ENCODE data around the gene RP9.
"Not testable (repeated sequence)": the region's sequence is repeated elsewhere in the genome, so short reads cannot be mapped to it uniquely, and the experiment has no call there.

The RP9 gene

GRCh38 chr7:33100770-33101169 is 8.4 kb downstream of the RP9 start:
- DNase-seq (ENCODE audit: low spot score) = no peak

GRCh38 chr7:33099154-33099940 is 9.9 kb downstream of the RP9 start:
- no peak for DNase-seq (ENCODE audit: low spot score)

- DNase-seq (ENCODE audit: low spot score) = not testable (repeated sequence)
Measured at GRCh38 chr7:33094745-33095275, 14.4 kb downstream of the RP9 start.

GRCh38 chr7:33093266-33093665 is 15.9 kb downstream of the RP9 start:
- no peak for DNase-seq (ENCODE audit: low spot score)

GRCh38 chr7:33091641-33092191 is 17.5 kb downstream of the RP9 start:
- DNase-seq (ENCODE audit: low spot score) = no peak

GRCh38 chr7:33091111-33091531 is 18.1 kb downstream of the RP9 start:
- no peak for DNase-seq (ENCODE audit: low spot score)

GRCh38 chr7:33089142-33089541 is 20.1 kb downstream of the RP9 start:
- DNase-seq (ENCODE audit: low spot score) = no peak

- DNase-seq (ENCODE audit: low spot score) = no peak
Measured at GRCh38 chr7:33087858-33088257, 21.3 kb downstream of the RP9 start.

GRCh38 chr7:33087356-33087755 is 21.8 kb downstream of the RP9 start:
- DNase-seq (ENCODE audit: low spot score) = no peak

- DNase-seq (ENCODE audit: low spot score) = no peak
Measured at GRCh38 chr7:33079763-33080690, 29.2 kb downstream of the RP9 start.

GRCh38 chr7:33079096-33079495 is 30.1 kb downstream of the RP9 start:
- DNase-seq (ENCODE audit: low spot score) = no peak

GRCh38 chr7:33076737-33077136 is 32.5 kb downstream of the RP9 start:
- DNase-seq (ENCODE audit: low spot score) = no peak

GRCh38 chr7:33075818-33076518 is 33.2 kb downstream of the RP9 start:
- no peak for DNase-seq (ENCODE audit: low spot score)

- no peak for DNase-seq (ENCODE audit: low spot score)
Measured at GRCh38 chr7:33073243-33073642, 36.0 kb downstream of the RP9 start.

- no peak for DNase-seq (ENCODE audit: low spot score)
Measured at GRCh38 chr7:33072471-33072870, 36.7 kb downstream of the RP9 start.

GRCh38 chr7:33070831-33071230 is 38.4 kb downstream of the RP9 start:
- no peak for DNase-seq (ENCODE audit: low spot score)

GRCh38 chr7:33070277-33070676 is 38.9 kb downstream of the RP9 start:
- DNase-seq (ENCODE audit: low spot score) = no peak

GRCh38 chr7:33067921-33068320 is 41.3 kb downstream of the RP9 start:
- DNase-seq (ENCODE audit: low spot score) = no peak

GRCh38 chr7:33066771-33067170 is 42.4 kb downstream of the RP9 start:
- DNase-seq (ENCODE audit: low spot score) = no peak

GRCh38 chr7:33065981-33066380 is 43.2 kb downstream of the RP9 start:
- no peak for DNase-seq (ENCODE audit: low spot score)

- peak; percentile 92 for DNase-seq (ENCODE audit: low spot score)
Measured at GRCh38 chr7:33062782-33063443, 46.3 kb downstream of the RP9 start.
